ENCODE data around the gene CABLES1.

CABLES1 gene

GRCh38 chr18:23209796-23210195 lies 74.5 kb downstream of the CABLES1 start:
- H3K27ac ChIP-seq: no peak overlapping the region
- POLR2A ChIA-PET (ENCODE audit: low non-redundant PET): no interaction called here
- TF ChIP-seq CTCF (conservative IDR thresholded peaks at IDR 0.05; ENCODE audit: low read depth): no peak
- DNase-seq (ENCODE audit: low spot score): no peak
- CTCF ChIA-PET: interaction anchor here (0.6 kb wide), 1 partner anchor 60 kb away, joined by 4 read pairs; no protein-coding TSS in a partner anchor

- DNase-seq (ENCODE audit: low spot score): no peak
- H3K27ac ChIP-seq: no peak overlapping the region
- CTCF ChIA-PET: no interaction called here
- POLR2A ChIA-PET (ENCODE audit: low non-redundant PET): no interaction called here
- TF ChIP-seq CTCF (conservative IDR thresholded peaks at IDR 0.05; ENCODE audit: low read depth): no peak
Measured at GRCh38 chr18:23210526-23210925, 75.2 kb downstream of the CABLES1 start.

GRCh38 chr18:23211146-23211545 lies 75.9 kb downstream of the CABLES1 start:
- no peak overlapping the region for H3K27ac ChIP-seq
- no peak for TF ChIP-seq CTCF (conservative IDR thresholded peaks at IDR 0.05; ENCODE audit: low read depth)
- DNase-seq (ENCODE audit: low spot score): no peak
- ChIA-PET CTCF (no interaction called here), POLR2A (ENCODE audit: low non-redundant PET) (no interaction called here)

GRCh38 chr18:23212161-23212560 lies 76.9 kb downstream of the CABLES1 start:
- ChIA-PET POLR2A (ENCODE audit: low non-redundant PET) (no interaction called here), CTCF (no interaction called here)
- no peak for DNase-seq (ENCODE audit: low spot score)
- TF ChIP-seq CTCF (conservative IDR thresholded peaks at IDR 0.05; ENCODE audit: low read depth): no peak
- no peak overlapping the region for H3K27ac ChIP-seq

GRCh38 chr18:23213200-23213599 lies 77.9 kb downstream of the CABLES1 start:
- H3K27ac ChIP-seq: no peak overlapping the region
- DNase-seq (ENCODE audit: low spot score): no peak
- POLR2A ChIA-PET (ENCODE audit: low non-redundant PET): no interaction called here
- TF ChIP-seq CTCF (conservative IDR thresholded peaks at IDR 0.05; ENCODE audit: low read depth): no peak
- CTCF ChIA-PET: no interaction called here

GRCh38 chr18:23217781-23218180 lies 82.5 kb downstream of the CABLES1 start:
- TF ChIP-seq CTCF (conservative IDR thresholded peaks at IDR 0.05; ENCODE audit: low read depth): no peak
- POLR2A ChIA-PET (ENCODE audit: low non-redundant PET): no interaction called here
- no peak overlapping the region for H3K27ac ChIP-seq
- CTCF ChIA-PET: no interaction called here
- no peak for DNase-seq (ENCODE audit: low spot score)

- no peak for TF ChIP-seq CTCF (conservative IDR thresholded peaks at IDR 0.05; ENCODE audit: low read depth)
- no peak for DNase-seq (ENCODE audit: low spot score)
- POLR2A ChIA-PET (ENCODE audit: low non-redundant PET): no interaction called here
- CTCF ChIA-PET: no interaction called here
- no peak overlapping the region for H3K27ac ChIP-seq
Measured at GRCh38 chr18:23220355-23220754, 85.1 kb downstream of the CABLES1 start.
